HEK293 (cell line): ENCODE data around the gene C13orf46.

Experiments
- CTCF ChIP-seq: fragments of 450-650 bp; formaldehyde crosslinking; IDR thresholded peaks from 2 replicates; pipeline ENCODE4 v1.5.1; 2016; ENCODE audit warnings: missing biosample characterization, missing genetic modification characterization
- PBX3 ChIP-seq: sonication (generic); formaldehyde crosslinking; IDR thresholded peaks from 2 replicates; pipeline ENCODE4 v1.8.1; 2022; ENCODE audit warnings: mild to moderate bottlenecking, moderate library complexity, missing genetic modification reagents
- SP2 ChIP-seq: fragments of 450-650 bp; formaldehyde crosslinking; IDR thresholded peaks from 2 replicates; pipeline ENCODE4 v1.5.1; 2016; ENCODE audit warnings: missing biosample characterization, missing genetic modification characterization
- TCF7L2 ChIP-seq: IDR thresholded peaks from 2 replicates; pipeline ENCODE4 v1.6.1; 2011; ENCODE audit warnings: low read depth, mild to moderate bottlenecking, inconsistent platforms, low read length, moderate library complexity, borderline replicate concordance
- ZBTB10 ChIP-seq: fragments of 450-650 bp; formaldehyde crosslinking; IDR thresholded peaks from 2 replicates; pipeline ENCODE4 v1.5.1; 2016; ENCODE audit warnings: missing biosample characterization, missing genetic modification characterization
- ZBTB26 ChIP-seq: fragments of 450-650 bp; formaldehyde crosslinking; optimal IDR thresholded peaks from 2 replicates; pipeline ENCODE3; 2016; ENCODE audit warnings: missing biosample characterization, mild to moderate bottlenecking, missing genetic modification characterization
- ZEB2 ChIP-seq: fragments of 450-650 bp; formaldehyde crosslinking; IDR thresholded peaks from 2 replicates; pipeline ENCODE4 v1.5.1; 2016; ENCODE audit warnings: missing biosample characterization, missing genetic modification characterization
- ZNF18 ChIP-seq: fragments of 450-650 bp; formaldehyde crosslinking; IDR thresholded peaks from 2 replicates; pipeline ENCODE4 v1.5.1; 2016; ENCODE audit warnings: missing biosample characterization, missing genetic modification characterization
- ZNF202 ChIP-seq: fragments of 450-650 bp; formaldehyde crosslinking; IDR thresholded peaks from 2 replicates; pipeline ENCODE4 v1.5.1; 2016; ENCODE audit warnings: missing biosample characterization, missing genetic modification characterization, borderline replicate concordance
- ZNF473 ChIP-seq: fragments of 450-650 bp; formaldehyde crosslinking; IDR thresholded peaks from 2 replicates; pipeline ENCODE4 v1.5.1; 2017; ENCODE audit warnings: missing biosample characterization, missing genetic modification characterization
- ZNF580 ChIP-seq: fragments of 450-650 bp; formaldehyde crosslinking; IDR thresholded peaks from 2 replicates; pipeline ENCODE4 v1.5.1; 2016; ENCODE audit warnings: missing biosample characterization, missing genetic modification characterization
- ZNF776 ChIP-seq: fragments of 450-650 bp; formaldehyde crosslinking; IDR thresholded peaks from 2 replicates; pipeline ENCODE4 v1.5.0; 2017; ENCODE audit warnings: missing biosample characterization, missing genetic modification characterization, borderline replicate concordance

GRCh38 chr13:113906571-113906970 lies 67.3 kb downstream of the C13orf46 start:
- TF ChIP-seq PBX3 (no peak), CTCF (tag by site-specific recombination) (no peak), ZNF202 (tag by site-specific recombination) (no peak), ZEB2 (tag by site-specific recombination) (no peak), TCF7L2 (no peak), ZNF473 (tag by site-specific recombination) (no peak), ZBTB26 (tag by site-specific recombination) (no peak), ZNF776 (tag by site-specific recombination) (no peak), ZNF18 (tag by site-specific recombination) (no peak), ZNF580 (tag by site-specific recombination) (no peak), ZBTB10 (tag by site-specific recombination) (no peak), SP2 (tag by site-specific recombination) (no peak)
